ENCODE data around the gene PRCP.

PRCP gene

GRCh38 chr11:82829101-82829500, 71.1 kb downstream of the PRCP start:
- TF ChIP-seq CTCF (conservative IDR thresholded peaks at IDR 0.05) (no peak), ZFX (IDR thresholded peaks at IDR 0.05) (no peak)
- no peak overlapping the region for H3K27ac ChIP-seq

- no peak overlapping the region for H3K27ac ChIP-seq
- no peak for TF ChIP-seq ZFX (IDR thresholded peaks at IDR 0.05)
- TF ChIP-seq CTCF (conservative IDR thresholded peaks at IDR 0.05) = no peak
Observed at GRCh38 chr11:82828472-82828871, 71.8 kb downstream of the PRCP start.

- no peak overlapping the region for H3K27ac ChIP-seq
- no peak for TF ChIP-seq ZFX (IDR thresholded peaks at IDR 0.05)
- no peak for TF ChIP-seq CTCF (conservative IDR thresholded peaks at IDR 0.05)
Observed at GRCh38 chr11:82826526-82826925, 73.7 kb downstream of the PRCP start.

GRCh38 chr11:82823647-82824619, 76.3 kb downstream of the PRCP start:
- TF ChIP-seq ZFX (IDR thresholded peaks at IDR 0.05) (no peak), CTCF (conservative IDR thresholded peaks at IDR 0.05) (no peak)

GRCh38 chr11:82818409-82819043, 81.7 kb downstream of the PRCP start:
- TF ChIP-seq ZFX (IDR thresholded peaks at IDR 0.05) (no peak), CTCF (conservative IDR thresholded peaks at IDR 0.05) (no peak)
- H3K27ac ChIP-seq = no peak overlapping the region

More at GRCh38 chr11:82823647-82824619, 76.3 kb downstream of the PRCP start:
- H3K27ac ChIP-seq = no peak overlapping the region

GRCh38 chr11:82815406-82815805, 84.8 kb downstream of the PRCP start:
- TF ChIP-seq CTCF (conservative IDR thresholded peaks at IDR 0.05) = no peak
- no peak for TF ChIP-seq ZFX (IDR thresholded peaks at IDR 0.05)
- no peak overlapping the region for H3K27ac ChIP-seq

- no peak overlapping the region for H3K27ac ChIP-seq
- TF ChIP-seq ZFX (IDR thresholded peaks at IDR 0.05) = no peak
- TF ChIP-seq CTCF (conservative IDR thresholded peaks at IDR 0.05) = no peak
Observed at GRCh38 chr11:82814379-82814778, 85.9 kb downstream of the PRCP start.
